ENCODE results near the gene FAM168A.

DNA sequence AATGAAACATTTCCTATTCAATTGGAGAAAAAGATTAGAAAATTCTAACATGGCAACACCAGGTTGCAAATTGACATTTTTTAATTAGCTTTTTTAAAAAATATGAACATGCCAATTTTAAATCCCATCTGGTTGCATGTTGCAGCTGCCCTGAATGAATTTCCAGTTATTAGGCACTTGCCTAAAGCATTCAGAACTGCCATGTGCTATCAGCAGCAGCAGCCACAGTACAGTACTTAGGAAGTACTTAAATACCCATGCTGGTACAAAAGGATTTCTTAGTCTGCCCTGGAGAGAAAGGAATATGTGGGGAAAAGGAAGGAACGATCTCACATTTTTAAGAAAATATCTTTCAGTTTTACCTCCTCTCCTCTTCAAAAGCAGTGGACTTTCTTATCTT, 46.2 kb downstream of the FAM168A start:
- TF ChIP-seq, protein P1, sequence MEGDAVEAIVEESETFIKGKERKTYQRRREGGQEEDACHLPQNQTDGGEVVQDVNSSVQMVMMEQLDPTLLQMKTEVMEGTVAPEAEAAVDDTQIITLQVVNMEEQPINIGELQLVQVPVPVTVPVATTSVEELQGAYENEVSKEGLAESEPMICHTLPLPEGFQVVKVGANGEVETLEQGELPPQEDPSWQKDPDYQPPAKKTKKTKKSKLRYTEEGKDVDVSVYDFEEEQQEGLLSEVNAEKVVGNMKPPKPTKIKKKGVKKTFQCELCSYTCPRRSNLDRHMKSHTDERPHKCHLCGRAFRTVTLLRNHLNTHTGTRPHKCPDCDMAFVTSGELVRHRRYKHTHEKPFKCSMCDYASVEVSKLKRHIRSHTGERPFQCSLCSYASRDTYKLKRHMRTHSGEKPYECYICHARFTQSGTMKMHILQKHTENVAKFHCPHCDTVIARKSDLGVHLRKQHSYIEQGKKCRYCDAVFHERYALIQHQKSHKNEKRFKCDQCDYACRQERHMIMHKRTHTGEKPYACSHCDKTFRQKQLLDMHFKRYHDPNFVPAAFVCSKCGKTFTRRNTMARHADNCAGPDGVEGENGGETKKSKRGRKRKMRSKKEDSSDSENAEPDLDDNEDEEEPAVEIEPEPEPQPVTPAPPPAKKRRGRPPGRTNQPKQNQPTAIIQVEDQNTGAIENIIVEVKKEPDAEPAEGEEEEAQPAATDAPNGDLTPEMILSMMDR (IDR thresholded peaks at IDR 0.05; ENCODE audit: low read depth, low read length), result no peak
- no peak for TF ChIP-seq EZH2phosphoT487 (IDR thresholded peaks at IDR 0.05; ENCODE audit: low read depth)

Measured in OCI-LY3 (cell line).